Inferior parietal cortex (tissue), 1 donor: ENCODE measurements around the gene GRPEL2.

Source experiments
- DNase-seq: peaks from one replicate; pipeline ENCODE4 v3.0.0-alpha.2; 2016; ENCODE audit errors: extremely low spot score

GRPEL2 gene

DNA sequence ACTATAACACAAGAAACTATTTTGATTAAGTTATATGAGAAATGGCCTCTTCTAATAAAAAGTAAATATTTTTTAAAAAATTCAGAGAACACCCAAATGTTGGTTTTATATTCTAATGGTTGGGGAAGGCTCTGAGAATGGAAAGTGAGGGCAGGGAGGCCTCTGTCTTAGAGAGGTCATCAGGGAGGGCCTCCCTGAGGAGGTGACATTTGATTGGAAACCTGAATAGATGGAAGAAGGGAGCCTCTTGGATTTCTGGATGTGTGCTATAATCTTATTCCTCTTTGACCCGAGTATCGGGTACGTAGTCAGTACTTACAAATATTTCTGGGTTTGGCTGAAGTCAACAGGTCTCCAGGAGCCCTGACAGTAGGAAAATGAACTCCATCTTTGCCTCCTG, 26.1 kb upstream of the GRPEL2 start:
- no peak for DNase-seq

DNA sequence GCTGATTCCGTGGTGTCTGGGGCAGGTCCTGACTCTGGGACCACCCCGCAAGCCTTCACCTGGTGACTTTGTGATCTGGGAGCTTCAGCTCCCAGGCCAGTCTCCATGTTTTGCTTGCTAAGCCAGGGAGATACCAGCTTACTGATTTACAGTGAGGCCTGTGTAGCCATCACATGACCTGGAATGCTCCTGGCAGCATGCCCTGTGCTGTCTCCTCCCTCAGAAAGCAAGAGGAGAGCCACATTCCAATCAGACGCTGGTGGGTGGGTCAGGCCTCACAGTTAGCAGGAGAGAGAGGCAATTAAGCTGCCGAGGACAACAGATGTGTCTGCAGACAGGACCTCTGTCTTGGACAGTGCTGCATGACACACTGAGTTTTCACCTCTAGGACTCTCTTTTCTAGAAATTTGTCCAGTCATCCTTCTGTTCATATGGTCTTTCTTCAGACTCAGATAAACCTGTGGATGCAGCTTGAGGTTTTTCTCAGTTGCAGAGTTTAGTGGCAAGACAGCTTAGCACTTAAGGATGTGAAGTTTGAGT, 24.4 kb upstream of the GRPEL2 start:
- peak; percentile 54 for DNase-seq

- DNase-seq = no peak
Measured at GRCh38 chr5:149322518-149322917, 22.8 kb upstream of the GRPEL2 start.

- DNase-seq = no peak
Measured at GRCh38 chr5:149323210-149323609, 22.1 kb upstream of the GRPEL2 start.

DNA sequence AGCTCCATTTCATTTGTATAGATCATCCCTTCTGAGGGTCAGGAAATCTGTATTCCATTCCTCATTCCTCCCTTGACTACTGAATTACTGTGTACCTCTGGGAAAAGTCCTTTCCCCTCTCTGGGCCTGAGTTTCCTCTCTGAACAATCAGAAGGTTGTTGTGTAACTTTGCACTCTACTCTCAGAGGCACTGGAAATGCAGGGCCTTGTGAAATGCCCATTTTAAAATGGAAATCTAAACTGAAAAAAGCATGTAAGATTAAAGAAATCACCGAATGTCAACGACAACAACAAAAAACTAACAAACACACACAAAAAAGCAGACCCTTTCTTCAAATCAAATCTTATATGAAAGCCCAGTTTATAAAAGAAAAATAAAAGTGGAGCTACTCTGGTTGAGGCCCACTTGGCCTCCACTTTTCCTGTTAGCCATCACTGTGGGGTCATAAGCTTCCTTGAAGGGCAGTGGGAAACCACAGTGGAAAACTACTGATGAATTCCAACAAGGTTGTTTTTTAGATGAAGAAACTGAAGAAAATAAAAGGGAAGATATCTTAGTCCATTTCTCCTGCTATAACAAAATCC, 21.6 kb upstream of the GRPEL2 start:
- DNase-seq = no peak

GRCh38 chr5:149324641-149325040, 20.7 kb upstream of the GRPEL2 start:
- DNase-seq = no peak

GRCh38 chr5:149325166-149325735, 20.0 kb upstream of the GRPEL2 start:
- no peak for DNase-seq

DNA sequence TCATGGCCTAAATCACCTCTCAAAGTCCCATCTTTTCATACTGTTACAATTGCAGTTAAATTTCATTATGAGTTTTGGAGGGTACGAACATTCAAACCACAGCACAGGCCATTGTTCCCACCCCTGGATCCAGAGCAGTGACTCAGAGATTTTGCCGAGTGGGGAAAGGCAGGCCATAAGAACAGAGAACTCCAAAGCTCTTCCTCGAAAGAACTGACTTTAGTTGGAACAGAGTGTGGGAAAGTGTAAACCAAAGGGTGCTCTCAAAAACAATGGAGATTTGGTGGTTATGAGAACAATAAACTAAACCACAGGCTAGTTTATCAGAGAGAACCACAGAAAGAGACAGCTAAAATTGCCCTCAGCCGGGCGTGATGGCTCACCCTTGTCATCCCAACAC, 19.4 kb upstream of the GRPEL2 start:
- DNase-seq = no peak

DNA sequence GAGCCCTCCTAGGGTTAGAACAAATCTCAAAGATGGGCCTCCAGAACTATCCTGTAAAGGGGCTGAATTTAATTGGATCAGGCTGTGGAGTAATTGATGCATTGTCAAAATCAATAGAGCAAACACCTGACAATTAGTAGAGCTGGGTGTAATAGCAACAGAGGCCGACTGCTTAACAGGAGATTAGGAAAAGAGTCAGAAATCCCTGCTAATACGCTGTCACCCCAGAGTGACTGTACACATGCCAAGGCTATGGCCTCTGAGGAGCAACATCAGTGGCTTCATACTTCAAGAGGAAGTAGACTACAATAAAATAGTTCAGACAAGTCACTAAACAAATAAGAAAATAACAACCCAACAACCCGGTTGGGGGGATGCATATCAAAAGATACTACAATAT, 18.7 kb upstream of the GRPEL2 start:
- DNase-seq = no peak

DNA sequence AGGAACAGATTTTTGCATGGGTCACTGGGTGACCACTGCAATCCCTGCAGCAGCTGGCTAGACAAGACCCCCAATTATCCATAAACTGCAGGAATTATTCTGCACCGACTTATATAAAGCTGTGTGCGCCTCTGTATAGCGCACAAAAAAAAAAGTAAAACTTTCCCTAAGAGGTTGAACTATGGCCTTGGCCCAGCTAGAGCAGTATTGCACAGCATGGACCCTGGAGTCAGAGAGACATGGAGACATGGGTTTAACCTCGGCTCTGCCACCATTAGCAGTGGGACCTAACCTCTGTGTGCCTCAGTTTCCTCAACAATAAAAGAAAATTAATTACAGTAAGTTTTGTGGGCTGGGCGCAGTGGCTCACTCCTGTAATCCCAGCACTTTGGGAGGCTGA, 17.1 kb upstream of the GRPEL2 start:
- DNase-seq = no peak

GRCh38 chr5:149333711-149334443, 11.4 kb upstream of the GRPEL2 start:
- DNase-seq = no peak

GRCh38 chr5:149337736-149338135, 7.6 kb upstream of the GRPEL2 start:
- no peak for DNase-seq

- no peak for DNase-seq
Measured at GRCh38 chr5:149338364-149338763, 6.9 kb upstream of the GRPEL2 start.

GRCh38 chr5:149340920-149341319, 4.4 kb upstream of the GRPEL2 start:
- no peak for DNase-seq

- no peak for DNase-seq
Measured at GRCh38 chr5:149341876-149342275, 3.4 kb upstream of the GRPEL2 start.

- no peak for DNase-seq
Measured at GRCh38 chr5:149344151-149344550, 1.1 kb upstream of the GRPEL2 start.

DNA sequence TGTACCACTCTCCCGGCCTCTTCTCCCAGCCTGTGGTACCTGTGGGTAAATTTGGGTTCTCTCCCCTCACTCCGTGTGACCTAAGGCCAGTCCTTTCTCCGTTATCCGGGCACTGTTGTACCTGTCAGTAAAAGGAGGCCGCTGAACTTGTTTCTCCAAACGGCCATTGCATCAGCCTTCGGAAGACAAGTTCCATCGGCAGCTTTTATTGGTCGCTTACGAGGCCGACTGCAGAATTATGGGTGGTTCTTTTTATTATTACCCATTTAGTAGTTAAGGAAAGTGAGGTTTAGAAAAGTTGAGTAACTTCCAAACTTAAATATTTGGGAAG, 558 bp downstream of the GRPEL2 start:
- DNase-seq = peak; percentile 9

GRCh38 chr5:149348518-149348917, 3.2 kb downstream of the GRPEL2 start:
- DNase-seq = no peak

DNA sequence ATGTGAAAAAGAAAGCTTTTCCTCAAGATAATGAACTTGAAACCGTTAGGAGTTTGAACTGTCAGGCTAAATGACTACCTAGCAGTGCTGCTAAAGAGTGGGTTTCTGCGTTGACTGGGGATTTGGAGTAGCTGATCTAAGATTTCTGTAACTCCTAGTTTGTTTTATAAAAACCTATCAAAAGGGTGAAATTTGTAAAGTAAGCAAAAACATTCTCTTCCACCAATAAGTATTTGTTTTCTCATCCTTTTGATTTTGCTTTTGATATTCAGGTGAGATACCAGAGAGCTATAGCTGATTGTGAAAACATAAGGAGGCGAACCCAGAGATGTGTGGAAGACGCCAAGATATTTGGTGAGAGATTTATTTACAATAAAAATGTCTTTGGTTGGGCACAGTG, 4.1 kb downstream of the GRPEL2 start:
- DNase-seq = no peak

- no peak for DNase-seq
Measured at GRCh38 chr5:149352169-149352568, 6.9 kb downstream of the GRPEL2 start.

- no peak for DNase-seq
Measured at GRCh38 chr5:149353911-149354310, 8.6 kb downstream of the GRPEL2 start.

GRCh38 chr5:149355688-149356087, 10.4 kb downstream of the GRPEL2 start:
- DNase-seq = no peak

DNA sequence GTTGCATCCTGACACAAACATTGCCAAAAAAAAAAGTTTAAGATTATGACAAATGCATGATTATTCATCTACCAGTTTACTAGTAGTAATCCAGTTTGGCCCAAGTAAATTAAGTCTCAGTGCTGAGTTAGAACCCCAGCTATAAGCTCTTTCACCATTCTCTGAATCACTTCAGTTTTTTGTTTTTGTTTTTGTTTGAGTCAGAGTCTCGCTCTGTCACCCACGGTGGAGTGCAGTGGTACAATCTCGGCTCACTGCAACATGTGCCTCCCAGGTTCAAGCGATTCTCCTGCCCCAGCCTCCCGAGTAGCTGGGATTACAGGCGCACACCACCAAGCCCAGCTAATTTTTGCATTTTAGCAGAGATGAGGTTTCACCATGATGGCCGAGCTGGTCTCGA, 11.1 kb downstream of the GRPEL2 start:
- DNase-seq = no peak
